Ishikawa (cell line): ENCODE results near the gene EPS15.

Experiments
- CEBPB ChIP-seq: IDR thresholded peaks from 2 replicates; pipeline ENCODE4 v1.6.1; 2012
- CREB1 ChIP-seq: IDR thresholded peaks from 2 replicates; pipeline ENCODE4 v1.6.1; 2012; ENCODE audit warnings: low read depth
- EGR1 ChIP-seq: IDR thresholded peaks from 2 replicates; pipeline ENCODE4 v1.6.1; 2012
- EP300 ChIP-seq: IDR thresholded peaks from 2 replicates; pipeline ENCODE4 v1.6.1; 2012; ENCODE audit warnings: borderline replicate concordance
- FOXM1 ChIP-seq: IDR thresholded peaks from 2 replicates; pipeline ENCODE4 v1.6.1; 2012; ENCODE audit warnings: low read depth, borderline replicate concordance
- NFIC ChIP-seq: IDR thresholded peaks from 2 replicates; pipeline ENCODE4 v1.6.1; 2012
- RAD21 ChIP-seq: IDR thresholded peaks from 2 replicates; pipeline ENCODE4 v1.6.1; 2012; ENCODE audit warnings: low read depth
- TAF1 ChIP-seq: IDR thresholded peaks from 2 replicates; pipeline ENCODE4 v1.6.1; 2012; ENCODE audit warnings: low read depth, mild to moderate bottlenecking
- TCF12 ChIP-seq: IDR thresholded peaks from 2 replicates; pipeline ENCODE4 v1.6.1; 2012; ENCODE audit warnings: low read depth
- TEAD4 ChIP-seq: IDR thresholded peaks from 2 replicates; pipeline ENCODE4 v1.6.1; 2012
- YY1 ChIP-seq: IDR thresholded peaks from 2 replicates; pipeline ENCODE4 v1.6.1; 2012; ENCODE audit warnings: low read depth
- ZBTB7A ChIP-seq: IDR thresholded peaks from 2 replicates; pipeline ENCODE4 v1.6.1; 2012; ENCODE audit warnings: low read depth
- TF ChIP-seq, protein P1 (sequence below): IDR thresholded peaks from 2 replicates; pipeline ENCODE4 v1.6.1; 2012
- TF ChIP-seq, protein P2 (sequence below): IDR thresholded peaks from 2 replicates; pipeline ENCODE4 v1.6.1; 2012; ENCODE audit warnings: low read depth, mild to moderate bottlenecking
- TF ChIP-seq, protein P3 (sequence below): IDR thresholded peaks from 2 replicates; pipeline ENCODE4 v1.6.1; 2012

Gene EPS15

DNA sequence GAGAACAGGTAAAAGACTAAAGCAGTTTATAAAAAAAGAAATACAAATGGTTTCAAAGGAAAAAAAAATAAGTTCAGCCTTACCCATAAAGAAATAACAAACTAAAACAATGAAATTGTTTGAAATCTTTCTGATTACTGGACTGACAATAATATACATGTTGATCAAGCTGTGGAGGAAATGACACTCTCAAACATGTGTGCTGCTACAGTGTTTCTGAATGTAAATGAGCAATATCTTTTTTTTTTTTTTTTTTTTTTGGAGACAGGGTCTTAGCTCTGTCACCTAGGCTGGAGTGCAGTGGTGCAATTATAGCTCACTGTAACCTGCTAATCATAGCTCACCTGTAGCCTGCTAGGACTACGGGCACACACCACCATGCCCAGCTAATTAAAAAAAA is 6.5 kb downstream of the EPS15 start:
- TF ChIP-seq EP300 (no peak), EGR1 (no peak), TCF12 (no peak), ZBTB7A (no peak), TEAD4 (no peak), TAF1 (no peak), CREB1 (no peak), FOXM1 (no peak), NFIC (no peak), YY1 (no peak), CEBPB (no peak), RAD21 (no peak)
- TF ChIP-seq, protein P1, sequence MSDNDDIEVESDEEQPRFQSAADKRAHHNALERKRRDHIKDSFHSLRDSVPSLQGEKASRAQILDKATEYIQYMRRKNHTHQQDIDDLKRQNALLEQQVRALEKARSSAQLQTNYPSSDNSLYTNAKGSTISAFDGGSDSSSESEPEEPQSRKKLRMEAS = no peak
- TF ChIP-seq, protein P2, sequence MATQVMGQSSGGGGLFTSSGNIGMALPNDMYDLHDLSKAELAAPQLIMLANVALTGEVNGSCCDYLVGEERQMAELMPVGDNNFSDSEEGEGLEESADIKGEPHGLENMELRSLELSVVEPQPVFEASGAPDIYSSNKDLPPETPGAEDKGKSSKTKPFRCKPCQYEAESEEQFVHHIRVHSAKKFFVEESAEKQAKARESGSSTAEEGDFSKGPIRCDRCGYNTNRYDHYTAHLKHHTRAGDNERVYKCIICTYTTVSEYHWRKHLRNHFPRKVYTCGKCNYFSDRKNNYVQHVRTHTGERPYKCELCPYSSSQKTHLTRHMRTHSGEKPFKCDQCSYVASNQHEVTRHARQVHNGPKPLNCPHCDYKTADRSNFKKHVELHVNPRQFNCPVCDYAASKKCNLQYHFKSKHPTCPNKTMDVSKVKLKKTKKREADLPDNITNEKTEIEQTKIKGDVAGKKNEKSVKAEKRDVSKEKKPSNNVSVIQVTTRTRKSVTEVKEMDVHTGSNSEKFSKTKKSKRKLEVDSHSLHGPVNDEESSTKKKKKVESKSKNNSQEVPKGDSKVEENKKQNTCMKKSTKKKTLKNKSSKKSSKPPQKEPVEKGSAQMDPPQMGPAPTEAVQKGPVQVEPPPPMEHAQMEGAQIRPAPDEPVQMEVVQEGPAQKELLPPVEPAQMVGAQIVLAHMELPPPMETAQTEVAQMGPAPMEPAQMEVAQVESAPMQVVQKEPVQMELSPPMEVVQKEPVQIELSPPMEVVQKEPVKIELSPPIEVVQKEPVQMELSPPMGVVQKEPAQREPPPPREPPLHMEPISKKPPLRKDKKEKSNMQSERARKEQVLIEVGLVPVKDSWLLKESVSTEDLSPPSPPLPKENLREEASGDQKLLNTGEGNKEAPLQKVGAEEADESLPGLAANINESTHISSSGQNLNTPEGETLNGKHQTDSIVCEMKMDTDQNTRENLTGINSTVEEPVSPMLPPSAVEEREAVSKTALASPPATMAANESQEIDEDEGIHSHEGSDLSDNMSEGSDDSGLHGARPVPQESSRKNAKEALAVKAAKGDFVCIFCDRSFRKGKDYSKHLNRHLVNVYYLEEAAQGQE = no peak
- TF ChIP-seq, protein P3, sequence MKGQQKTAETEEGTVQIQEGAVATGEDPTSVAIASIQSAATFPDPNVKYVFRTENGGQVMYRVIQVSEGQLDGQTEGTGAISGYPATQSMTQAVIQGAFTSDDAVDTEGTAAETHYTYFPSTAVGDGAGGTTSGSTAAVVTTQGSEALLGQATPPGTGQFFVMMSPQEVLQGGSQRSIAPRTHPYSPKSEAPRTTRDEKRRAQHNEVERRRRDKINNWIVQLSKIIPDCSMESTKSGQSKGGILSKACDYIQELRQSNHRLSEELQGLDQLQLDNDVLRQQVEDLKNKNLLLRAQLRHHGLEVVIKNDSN = no peak

DNA sequence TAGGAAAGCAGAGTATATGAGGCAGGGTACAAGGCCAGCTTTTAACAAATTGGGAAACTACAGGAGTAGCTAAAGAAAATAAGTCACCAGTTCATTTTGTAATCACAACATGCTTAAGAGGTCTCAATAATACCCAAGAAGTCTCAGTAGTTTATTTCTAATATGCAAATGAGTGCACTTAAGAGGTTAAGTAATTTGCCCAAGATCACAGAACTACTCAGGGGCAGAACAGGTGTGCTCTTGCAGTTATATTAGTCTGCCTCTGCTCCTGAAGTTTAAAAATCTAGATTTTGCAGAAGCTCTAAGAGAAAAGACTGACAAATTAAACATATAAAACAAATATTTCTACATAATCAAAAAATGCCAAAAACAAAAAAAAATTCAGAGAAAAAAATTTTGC is 6.9 kb downstream of the EPS15 start:
- TF ChIP-seq NFIC (no peak), RAD21 (no peak), CEBPB (no peak), ZBTB7A (no peak), TEAD4 (no peak), FOXM1 (no peak), CREB1 (no peak), EP300 (no peak), TCF12 (no peak), TAF1 (no peak)
- TF ChIP-seq, protein P1 = no peak
- TF ChIP-seq, protein P2 = no peak
- TF ChIP-seq, protein P3 = no peak

DNA sequence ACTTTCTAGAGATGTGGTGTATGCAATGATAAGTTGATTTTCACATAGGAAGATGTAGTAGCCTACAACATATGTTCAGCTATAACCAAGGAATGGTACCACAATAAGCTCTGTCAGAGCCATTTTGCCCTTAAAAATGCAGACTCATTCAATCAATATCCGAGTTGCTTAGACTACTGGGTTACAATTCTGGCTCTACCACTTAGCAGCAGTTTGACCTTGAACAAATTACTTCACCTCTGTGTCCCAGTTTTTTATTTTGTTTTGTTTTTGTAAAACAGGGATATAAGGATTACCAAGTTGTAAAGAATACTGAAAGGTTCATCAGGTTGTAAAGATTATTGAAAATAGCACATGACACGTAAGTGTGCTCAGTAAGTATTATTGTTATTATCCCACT is 9.3 kb downstream of the EPS15 start:
- TF ChIP-seq YY1 (no peak), ZBTB7A (no peak), NFIC (no peak), CEBPB (no peak), EP300 (no peak), RAD21 (no peak), TCF12 (no peak), EGR1 (no peak), TEAD4 (no peak)
- TF ChIP-seq, protein P1 = no peak
- TF ChIP-seq, protein P3 = no peak

DNA sequence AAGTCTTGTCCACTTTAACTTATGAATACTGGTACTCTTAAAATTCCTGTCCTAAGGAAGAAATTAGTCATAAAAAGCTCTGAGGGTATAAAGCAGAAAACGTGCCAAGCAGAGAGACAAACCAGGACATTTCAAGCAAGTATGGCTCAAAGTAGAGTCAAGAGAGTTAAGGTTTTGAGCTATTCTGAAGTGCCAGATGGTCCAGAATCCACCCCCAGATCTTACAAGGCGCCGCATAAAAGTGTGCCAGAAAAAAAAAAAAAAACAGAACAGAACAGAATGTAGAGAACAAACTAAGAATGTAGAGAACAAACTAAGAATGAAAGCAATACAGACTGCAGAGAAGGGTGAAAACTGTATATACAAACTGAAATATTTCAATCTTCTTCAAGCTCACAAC is 12.5 kb downstream of the EPS15 start:
- TF ChIP-seq NFIC = peak; percentile 38; the same call in 1 of the 2 replicates
- TF ChIP-seq, protein P1 = no peak

DNA sequence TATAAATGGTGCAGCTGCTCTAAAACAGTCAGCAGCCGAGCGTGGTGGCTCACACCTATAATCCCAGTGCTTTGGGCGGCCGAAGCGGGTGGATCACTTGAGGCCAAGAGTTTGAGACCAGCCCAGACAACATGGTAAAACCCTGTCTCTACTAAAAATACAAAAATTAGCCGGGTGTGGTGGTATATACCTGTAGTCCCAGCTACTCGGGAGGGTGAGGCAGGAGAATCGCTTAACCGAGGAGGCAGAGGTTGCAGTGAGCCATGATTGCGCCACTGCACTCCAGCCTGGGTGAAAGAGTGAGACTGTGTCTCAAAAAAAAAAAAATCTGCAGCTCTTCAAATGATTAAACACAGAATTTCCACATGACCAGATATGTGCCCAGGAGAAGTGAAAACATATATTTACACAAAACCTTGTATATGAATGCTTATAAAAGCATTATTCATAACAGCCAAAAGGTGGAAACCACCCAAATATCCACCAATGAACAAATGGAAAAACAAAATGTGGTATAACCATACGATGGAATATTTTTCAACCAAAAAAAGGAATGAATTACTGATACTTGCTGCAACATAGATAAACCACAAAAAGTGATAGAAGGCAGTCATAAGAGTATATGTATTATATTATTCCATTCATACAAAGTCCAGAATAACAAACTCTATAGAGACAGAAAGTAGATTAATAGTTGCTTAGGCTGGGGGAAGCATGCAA is 14.1 kb downstream of the EPS15 start:
- TF ChIP-seq YY1 (no peak), EGR1 (no peak), TCF12 (no peak), CREB1 (no peak)
- TF ChIP-seq, protein P3 = no peak
- TF ChIP-seq, protein P2 = no peak
- TF ChIP-seq, protein P1 = no peak
